ENCODE results near the gene ALLC. TPM values are rescaled to one million over a fixed set of nuclear protein-coding genes. Genes with fewer than 3 reads are reported as not detected.
"Not testable (repeated sequence)": the region's sequence is repeated elsewhere in the genome, so short reads cannot be mapped to it uniquely, and the experiment has no call there.

ALLC gene
- total and polyA plus RNA-seq, 7 donors: not detected

DNA sequence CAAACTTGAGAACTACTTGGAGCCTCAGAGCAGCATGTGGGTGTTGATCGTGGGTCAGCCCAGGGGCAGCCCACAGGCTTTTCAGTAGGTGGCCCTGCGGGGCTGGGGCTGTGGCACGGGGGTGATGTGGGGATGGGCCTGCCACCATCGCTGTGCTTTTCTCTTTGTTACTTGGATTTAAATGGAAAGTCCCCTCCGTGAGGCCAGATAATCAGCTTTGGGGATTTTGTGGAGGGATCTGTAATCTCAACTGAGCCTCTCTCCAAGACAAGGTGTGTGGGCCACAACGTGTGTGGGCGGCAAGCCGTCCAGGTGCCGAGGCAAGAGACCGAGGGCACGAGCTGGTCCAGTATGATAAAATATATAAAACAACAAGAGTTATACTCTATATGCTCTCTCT lies 46.4 kb upstream of the ALLC start:
- WGBS, 2 donors: 87 to 90% methylated on average over 11 of the region's 11 CpGs
- DNase-seq: peak; percentile 28
- Histone ChIP-seq H3K4me1 (peaks cover 0 to 6% (median 0%) of the 10 kb centered on the region in 4 donors), H3K9me3 (no peaks in the 10 kb centered on the region), H3K27me3 (no peaks in the 10 kb centered on the region), H3K4me3 (no peak overlapping the region), H3K36me3 (no peaks in the 10 kb centered on the region), H3K27ac (no peak overlapping the region)
- TF ChIP-seq POLR2AphosphoS5 (IDR thresholded peaks at IDR 0.05): no peak
- TF ChIP-seq, protein P1, sequence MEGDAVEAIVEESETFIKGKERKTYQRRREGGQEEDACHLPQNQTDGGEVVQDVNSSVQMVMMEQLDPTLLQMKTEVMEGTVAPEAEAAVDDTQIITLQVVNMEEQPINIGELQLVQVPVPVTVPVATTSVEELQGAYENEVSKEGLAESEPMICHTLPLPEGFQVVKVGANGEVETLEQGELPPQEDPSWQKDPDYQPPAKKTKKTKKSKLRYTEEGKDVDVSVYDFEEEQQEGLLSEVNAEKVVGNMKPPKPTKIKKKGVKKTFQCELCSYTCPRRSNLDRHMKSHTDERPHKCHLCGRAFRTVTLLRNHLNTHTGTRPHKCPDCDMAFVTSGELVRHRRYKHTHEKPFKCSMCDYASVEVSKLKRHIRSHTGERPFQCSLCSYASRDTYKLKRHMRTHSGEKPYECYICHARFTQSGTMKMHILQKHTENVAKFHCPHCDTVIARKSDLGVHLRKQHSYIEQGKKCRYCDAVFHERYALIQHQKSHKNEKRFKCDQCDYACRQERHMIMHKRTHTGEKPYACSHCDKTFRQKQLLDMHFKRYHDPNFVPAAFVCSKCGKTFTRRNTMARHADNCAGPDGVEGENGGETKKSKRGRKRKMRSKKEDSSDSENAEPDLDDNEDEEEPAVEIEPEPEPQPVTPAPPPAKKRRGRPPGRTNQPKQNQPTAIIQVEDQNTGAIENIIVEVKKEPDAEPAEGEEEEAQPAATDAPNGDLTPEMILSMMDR (IDR thresholded peaks at IDR 0.05): no peak
- TF ChIP-seq POLR2A (IDR thresholded peaks at IDR 0.05): no peak
- no peak for TF ChIP-seq EP300 (IDR thresholded peaks at IDR 0.05)
- intact Hi-C loops (cut with DNase I): no loop called here

DNA sequence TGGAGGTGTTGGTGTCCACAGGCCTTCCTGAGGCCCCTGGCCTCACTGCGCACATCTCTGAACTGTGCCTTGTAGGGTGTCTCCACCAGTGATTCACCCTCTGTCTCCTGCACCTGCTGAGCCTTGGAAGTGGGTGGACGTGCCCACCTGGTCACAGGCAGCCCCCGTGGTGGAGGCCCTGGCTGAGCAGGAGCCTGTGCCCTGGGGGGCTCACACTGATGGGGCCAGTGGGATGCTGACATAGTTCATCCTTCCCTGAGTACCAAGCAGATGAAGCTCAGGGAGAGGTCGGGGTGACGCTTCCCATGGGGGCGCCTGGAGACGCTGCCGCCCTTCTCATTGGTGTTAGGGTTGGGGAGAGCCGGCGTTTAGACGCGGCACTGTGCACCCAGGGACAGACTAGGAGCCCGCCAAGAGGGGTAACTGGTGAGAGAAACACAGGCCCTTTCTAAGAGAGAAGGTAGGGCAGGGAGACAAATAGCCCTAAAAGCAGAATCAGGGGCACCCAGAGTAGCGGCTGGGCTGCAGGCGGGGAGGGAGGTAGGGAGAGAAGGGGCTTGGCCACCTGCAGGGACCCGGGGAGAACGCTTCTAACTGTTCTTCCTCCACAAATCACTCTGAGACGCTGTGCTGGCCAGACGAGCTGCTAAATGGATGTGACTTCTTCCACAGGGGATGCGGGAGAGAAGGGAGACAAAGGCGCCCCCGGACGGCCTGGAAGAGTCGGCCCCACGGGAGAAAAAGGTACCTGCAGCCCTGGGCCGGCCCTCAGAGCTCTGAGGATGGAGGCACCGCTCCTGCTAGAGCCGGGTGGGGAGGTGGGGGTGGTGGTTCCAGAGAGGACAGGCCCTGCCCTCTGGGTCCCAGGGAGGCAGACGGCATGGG lies 45.1 kb upstream of the ALLC start:
- peak; percentile 50 for DNase-seq
- Histone ChIP-seq H3K27ac (no peak overlapping the region), H3K36me3 (no peaks in the 10 kb centered on the region), H3K4me3 (no peak overlapping the region), H3K27me3 (no peaks in the 10 kb centered on the region), H3K4me1 (no peaks in the 10 kb centered on the region), H3K9me3 (no peaks in the 10 kb centered on the region)
- WGBS, 2 donors: 88 to 91% methylated on average over 29 of the region's 29 CpGs
- intact Hi-C loops (cut with DNase I): no loop called here
- TF ChIP-seq POLR2AphosphoS5 (IDR thresholded peaks at IDR 0.05): no peak
- no peak for TF ChIP-seq POLR2A (IDR thresholded peaks at IDR 0.05)
- TF ChIP-seq, protein P1 (IDR thresholded peaks at IDR 0.05): no peak
- TF ChIP-seq EP300 (IDR thresholded peaks at IDR 0.05): no peak

DNA sequence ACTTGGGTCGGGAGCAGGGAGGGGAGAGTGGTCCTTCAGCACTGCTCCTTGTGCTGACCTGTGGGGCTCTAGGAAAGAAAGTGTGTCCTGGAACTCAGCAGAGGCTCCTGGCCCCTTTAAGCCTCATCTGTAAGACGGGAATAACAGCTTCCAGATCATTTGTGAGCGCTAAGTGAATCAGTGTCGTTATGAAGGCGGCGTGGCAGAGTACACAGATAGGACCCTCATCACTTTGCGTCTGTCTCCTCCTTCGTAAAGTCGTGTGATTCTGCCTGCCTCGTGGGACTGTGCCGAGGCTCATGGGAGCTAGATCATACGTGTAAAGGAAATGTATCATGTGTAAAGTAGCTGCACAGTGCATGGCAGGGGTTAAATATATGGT lies 44.5 kb upstream of the ALLC start:
- H3K27ac ChIP-seq: no peak overlapping the region
- H3K27me3 ChIP-seq: no peaks in the 10 kb centered on the region
- no peaks in the 10 kb centered on the region for H3K9me3 ChIP-seq
- no peaks in the 10 kb centered on the region for H3K4me1 ChIP-seq
- peak; percentile 14 for DNase-seq
- TF ChIP-seq POLR2A (IDR thresholded peaks at IDR 0.05) (no peak), POLR2AphosphoS5 (IDR thresholded peaks at IDR 0.05) (no peak), EP300 (IDR thresholded peaks at IDR 0.05) (no peak)
- TF ChIP-seq, protein P1 (IDR thresholded peaks at IDR 0.05): no peak
- no peaks in the 10 kb centered on the region for H3K36me3 ChIP-seq
- intact Hi-C loops (cut with DNase I): no loop called here
- H3K4me3 ChIP-seq: no peak overlapping the region
- WGBS, 2 donors: 90 to 94% methylated on average over 12 of the region's 12 CpGs

DNA sequence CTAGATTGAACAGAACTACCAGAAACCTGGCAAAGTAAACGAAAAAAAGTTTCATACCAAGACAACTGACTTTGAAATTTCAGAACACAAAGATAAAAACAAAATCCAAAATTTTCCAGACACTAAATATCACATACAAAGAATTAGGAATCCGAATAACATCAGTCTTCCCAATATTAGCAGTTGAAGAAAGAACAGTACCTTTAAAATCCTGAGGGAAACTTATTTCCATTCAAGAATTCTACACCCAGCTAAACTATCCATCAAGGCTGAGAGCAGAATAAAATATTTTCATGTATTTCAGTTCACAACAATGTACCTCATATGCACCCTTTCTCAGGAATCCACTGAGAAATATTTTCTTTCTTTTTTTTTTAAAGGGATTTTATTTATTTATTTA lies 43.3 kb upstream of the ALLC start:
- intact Hi-C loops (cut with DNase I); H3K4me3 ChIP-seq; DNase-seq; H3K27ac ChIP-seq; H3K4me1 ChIP-seq; H3K27me3 ChIP-seq; H3K36me3 ChIP-seq; H3K9me3 ChIP-seq: not testable (repeated sequence)
- 68 to 93% methylated on average over 2 of the region's 2 CpGs for WGBS, 2 donors

DNA sequence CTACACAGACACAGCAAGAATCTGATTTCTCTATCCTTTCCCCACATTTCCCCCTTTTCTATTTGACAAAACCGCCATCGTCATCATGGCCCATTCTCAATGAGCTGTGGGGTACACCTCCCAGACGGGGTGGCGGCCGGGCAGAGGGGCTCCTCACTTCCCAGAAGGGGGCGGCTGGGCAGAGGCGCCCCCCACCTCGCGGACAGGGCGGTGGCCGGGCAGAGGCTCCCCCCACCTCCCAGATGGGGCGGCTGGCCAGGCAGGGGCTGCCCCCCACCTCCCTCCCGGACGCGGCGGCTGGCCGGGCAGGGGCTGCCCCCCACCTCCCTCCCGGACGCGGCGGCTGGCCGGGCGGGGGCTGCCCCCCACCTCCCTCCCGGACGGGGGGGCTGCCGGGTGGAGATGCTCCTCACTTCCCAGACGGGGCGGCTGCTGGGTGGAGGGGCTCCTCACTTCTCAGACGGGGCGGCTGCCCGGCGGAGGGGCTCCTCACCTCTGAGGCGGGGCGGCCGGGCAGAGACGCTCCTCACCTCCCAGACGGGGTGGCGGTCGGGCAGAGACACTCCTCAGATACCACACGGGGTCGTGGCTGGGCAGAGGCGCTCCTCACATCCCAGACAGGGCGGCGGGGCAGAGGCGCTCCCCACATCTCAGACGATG lies 42.3 kb upstream of the ALLC start:
- intact Hi-C loops (cut with DNase I); H3K9me3 ChIP-seq; H3K27me3 ChIP-seq; H3K4me1 ChIP-seq; H3K36me3 ChIP-seq; H3K27ac ChIP-seq; H3K4me3 ChIP-seq: not testable (repeated sequence)
- DNase-seq: peak; percentile 56
- 94 to 96% methylated on average over 46 of the region's 46 CpGs for WGBS, 2 donors

DNA sequence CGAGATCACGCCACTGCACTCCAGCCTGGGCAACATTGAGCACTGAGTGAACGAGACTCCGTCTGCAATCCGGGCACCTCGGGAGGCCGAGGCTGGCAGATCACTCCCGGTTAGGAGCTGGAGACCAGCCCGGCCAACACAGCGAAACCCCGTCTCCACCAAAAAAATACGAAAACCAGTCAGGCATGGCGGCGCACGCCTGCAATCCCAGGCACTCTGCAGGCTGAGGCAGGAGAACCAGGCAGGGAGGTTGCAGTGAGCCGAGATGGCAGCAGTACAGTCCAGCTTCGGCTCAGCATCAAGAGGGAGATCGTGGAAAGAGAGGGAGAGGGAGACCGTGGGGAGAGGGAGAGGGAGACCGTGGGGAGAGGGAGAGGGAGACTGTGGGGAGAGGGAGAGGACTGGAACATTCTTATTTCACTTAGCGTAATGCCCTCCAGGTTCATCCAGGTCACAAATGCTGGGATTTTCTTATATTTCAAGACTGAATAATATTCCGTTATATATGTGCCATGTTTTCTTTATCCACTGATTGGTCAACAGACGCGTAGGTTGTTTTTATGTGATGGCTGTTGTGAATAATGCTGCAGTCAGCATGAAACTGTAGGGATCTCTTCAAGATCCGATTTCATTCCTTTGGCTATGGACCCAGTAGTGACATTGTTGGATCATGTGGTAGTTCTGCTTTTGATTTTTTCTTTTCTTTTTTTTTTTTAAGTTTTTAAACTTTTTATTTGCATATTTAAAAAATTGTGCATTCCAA lies 41.4 kb upstream of the ALLC start:
- H3K4me1 ChIP-seq; H3K9me3 ChIP-seq; H3K27me3 ChIP-seq; intact Hi-C loops (cut with DNase I); H3K36me3 ChIP-seq; H3K27ac ChIP-seq; H3K4me3 ChIP-seq: not testable (repeated sequence)
- peak; percentile 15 for DNase-seq
- 95% methylated on average over 25 of the region's 25 CpGs for WGBS, 2 donors
